ENCODE results near the gene USP40.

- TF ChIP-seq CTCF (IDR thresholded peaks at IDR 0.05) (no peak), POLR2A (IDR thresholded peaks at IDR 0.05) (no peak)
These were observed 38.2 kb upstream of the USP40 start for GRCh38 chr2:233604826-233605225.

Measured in thyroid gland (tissue), 4 donors.